ENCODE results near the gene ZNF324. TPM values are rescaled to one million over a fixed set of nuclear protein-coding genes. Genes with fewer than 3 reads are reported as not detected.

ZNF324 gene
- total RNA-seq, 2 experiments from 2014 or later: 11.9 to 23.3 TPM

DNA sequence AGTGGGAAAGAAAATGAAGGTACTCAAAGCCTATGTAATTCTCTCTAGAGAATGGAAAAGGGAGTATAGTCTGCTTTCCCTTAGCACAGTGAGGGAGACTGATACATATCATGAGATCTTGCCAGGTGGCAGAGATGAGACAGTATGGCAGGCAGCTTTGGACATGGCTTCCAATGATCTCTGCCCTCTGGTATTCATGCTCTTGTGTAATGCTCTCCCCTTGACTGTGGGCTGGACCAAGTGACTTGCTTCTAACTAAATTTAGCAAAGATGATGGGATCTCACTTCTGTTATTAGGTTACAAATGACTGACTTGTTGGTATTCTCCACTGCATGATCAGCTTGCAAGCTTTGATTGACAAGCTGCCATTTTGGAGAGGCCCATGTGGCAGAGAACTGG, 37.1 kb upstream of the ZNF324 start:
- TF ChIP-seq, protein P1, sequence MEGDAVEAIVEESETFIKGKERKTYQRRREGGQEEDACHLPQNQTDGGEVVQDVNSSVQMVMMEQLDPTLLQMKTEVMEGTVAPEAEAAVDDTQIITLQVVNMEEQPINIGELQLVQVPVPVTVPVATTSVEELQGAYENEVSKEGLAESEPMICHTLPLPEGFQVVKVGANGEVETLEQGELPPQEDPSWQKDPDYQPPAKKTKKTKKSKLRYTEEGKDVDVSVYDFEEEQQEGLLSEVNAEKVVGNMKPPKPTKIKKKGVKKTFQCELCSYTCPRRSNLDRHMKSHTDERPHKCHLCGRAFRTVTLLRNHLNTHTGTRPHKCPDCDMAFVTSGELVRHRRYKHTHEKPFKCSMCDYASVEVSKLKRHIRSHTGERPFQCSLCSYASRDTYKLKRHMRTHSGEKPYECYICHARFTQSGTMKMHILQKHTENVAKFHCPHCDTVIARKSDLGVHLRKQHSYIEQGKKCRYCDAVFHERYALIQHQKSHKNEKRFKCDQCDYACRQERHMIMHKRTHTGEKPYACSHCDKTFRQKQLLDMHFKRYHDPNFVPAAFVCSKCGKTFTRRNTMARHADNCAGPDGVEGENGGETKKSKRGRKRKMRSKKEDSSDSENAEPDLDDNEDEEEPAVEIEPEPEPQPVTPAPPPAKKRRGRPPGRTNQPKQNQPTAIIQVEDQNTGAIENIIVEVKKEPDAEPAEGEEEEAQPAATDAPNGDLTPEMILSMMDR (conservative IDR thresholded peaks at IDR 0.05; ENCODE audit: low read length): no peak
- no peak for TF ChIP-seq EZH2phosphoT487 (IDR thresholded peaks at IDR 0.05; ENCODE audit: borderline replicate concordance, low read depth, low read length)
- POLR2A ChIA-PET: no interaction called here

DNA sequence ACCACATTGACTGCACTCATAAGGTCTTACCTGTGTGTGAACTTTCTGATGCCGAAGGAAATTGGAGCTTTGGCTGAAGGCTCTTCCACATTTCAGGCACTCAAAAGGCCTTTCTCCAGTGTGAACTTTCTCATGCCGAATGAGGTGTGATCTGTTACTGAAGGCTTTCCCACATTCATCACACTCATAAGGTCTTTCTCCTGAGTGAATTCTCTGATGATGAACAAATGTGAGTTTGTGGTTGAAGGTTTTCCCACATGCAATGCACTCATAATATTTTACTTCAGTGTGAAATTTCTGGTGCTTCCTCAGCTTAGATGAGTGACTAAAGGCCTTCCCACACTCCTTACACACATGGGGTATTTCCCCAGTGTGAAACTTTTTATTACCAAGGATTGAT, 32.7 kb upstream of the ZNF324 start:
- TF ChIP-seq EZH2phosphoT487 (IDR thresholded peaks at IDR 0.05; ENCODE audit: borderline replicate concordance, low read depth, low read length): no peak
- TF ChIP-seq, protein P1 (conservative IDR thresholded peaks at IDR 0.05; ENCODE audit: low read length): no peak
- intact Hi-C loops (cut with micrococcal nuclease; ENCODE audit: unreplicated experiment): no loop called here
- BruUV-seq (replicated peaks): no TSS peak
- Histone ChIP-seq H3K27ac (ENCODE audit: low read depth, low read length, poor library complexity, severe bottlenecking) (no peak overlapping the region), H3K36me3 (ENCODE audit: insufficient read depth, low read length) (no peaks in the 10 kb centered on the region), H4K20me1 (ENCODE audit: insufficient read depth, low read length) (no peaks in the 10 kb centered on the region), H3K4me3 (ENCODE audit: low read depth, low read length, poor library complexity, severe bottlenecking) (no peak overlapping the region), H3K9me3 (ENCODE audit: low read length) (no peaks in the 10 kb centered on the region), H3K9me2 (ENCODE audit: insufficient read depth, low read length) (no peaks in the 10 kb centered on the region), H3K4me2 (ENCODE audit: low read length) (no peak overlapping the region), H3K4me1 (ENCODE audit: insufficient read depth, low read length, poor library complexity, severe bottlenecking) (no peaks in the 10 kb centered on the region), H2AFZ (ENCODE audit: low read length) (no peak overlapping the region), H3K79me2 (ENCODE audit: insufficient read depth, low read depth, low read length) (no peaks in the 10 kb centered on the region)
- no peak for DNase-seq (ENCODE audit: low spot score)
- POLR2A ChIA-PET: no interaction called here
- CTCF ChIA-PET (ENCODE audit: unreplicated experiment): no interaction called here

More for the DNA sequence above, 37.1 kb upstream of the ZNF324 start:
- no peaks in the 10 kb centered on the region for H3K9me2 ChIP-seq (ENCODE audit: insufficient read depth, low read length)
- peaks cover 3% of the 10 kb centered on the region for H3K4me1 ChIP-seq (ENCODE audit: insufficient read depth, low read length, poor library complexity, severe bottlenecking)
- CTCF ChIA-PET (ENCODE audit: unreplicated experiment): no interaction called here
- no peak overlapping the region for H2AFZ ChIP-seq (ENCODE audit: low read length)
- H3K36me3 ChIP-seq (ENCODE audit: insufficient read depth, low read length): no peaks in the 10 kb centered on the region
- no TSS peak for BruUV-seq (replicated peaks)
- H4K20me1 ChIP-seq (ENCODE audit: insufficient read depth, low read length): no peaks in the 10 kb centered on the region
- H3K27ac ChIP-seq (ENCODE audit: low read depth, low read length, poor library complexity, severe bottlenecking): no peak overlapping the region
- H3K4me2 ChIP-seq (ENCODE audit: low read length): no peak overlapping the region
- no peak for DNase-seq (ENCODE audit: low spot score)
- H3K4me3 ChIP-seq (ENCODE audit: low read depth, low read length, poor library complexity, severe bottlenecking): no peak overlapping the region
- H3K9me3 ChIP-seq (ENCODE audit: low read length): no peaks in the 10 kb centered on the region
- intact Hi-C loops (cut with micrococcal nuclease; ENCODE audit: unreplicated experiment): no loop called here
- no peaks in the 10 kb centered on the region for H3K79me2 ChIP-seq (ENCODE audit: insufficient read depth, low read depth, low read length)

DNA sequence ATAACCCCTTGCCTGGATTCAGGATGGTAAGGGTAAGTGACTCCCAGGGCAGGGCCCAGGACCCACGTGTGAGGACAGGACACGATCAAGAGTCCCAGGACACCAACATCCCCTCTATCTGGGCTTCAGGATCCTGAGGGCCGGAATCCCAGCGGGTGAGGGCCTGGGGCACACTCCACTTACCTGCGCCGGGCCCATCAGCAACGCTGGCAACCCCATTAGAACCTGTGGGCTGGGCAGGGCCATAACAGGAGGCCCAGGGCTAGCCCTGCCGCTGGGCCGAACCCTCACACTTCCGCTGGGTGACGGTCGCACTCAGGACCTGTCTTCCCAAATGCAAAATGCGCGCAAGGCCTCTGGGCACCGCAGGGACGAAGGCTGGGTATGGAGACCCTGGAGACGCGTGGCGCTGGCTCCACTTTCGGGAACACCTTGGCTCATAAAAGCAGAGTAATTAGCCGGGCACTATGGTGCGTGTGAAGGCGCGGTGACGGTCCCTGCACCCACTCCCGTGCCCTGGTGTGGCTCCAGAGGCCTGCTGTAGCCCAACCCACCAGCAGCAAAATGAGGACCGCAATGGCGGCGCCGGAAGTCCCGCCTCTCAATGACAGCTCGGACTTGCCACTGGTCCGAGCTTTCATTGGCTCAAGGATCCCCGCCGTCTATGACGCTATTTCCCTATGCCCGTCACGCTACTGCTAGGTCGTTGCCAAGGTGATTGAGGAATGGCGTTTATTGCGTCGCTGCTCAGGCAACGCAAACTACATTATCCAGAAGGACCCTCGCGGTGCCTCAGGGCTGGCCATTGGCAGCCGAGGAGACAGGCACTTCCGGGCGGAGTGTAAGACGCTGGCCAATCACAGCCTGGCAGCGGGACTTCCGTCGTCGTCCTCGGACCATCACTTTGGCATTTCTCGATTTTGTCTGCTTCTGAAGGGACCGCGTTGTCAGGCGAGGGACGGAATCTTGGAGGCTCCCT, 27.0 kb upstream of the ZNF324 start, which contains the start of gene ZNF132:
ZNF132 (minus strand) TSS at position 578 of the 979 bp plus-strand sequence; CDS start at position 246, 332 bp downstream.
- no TSS peak for BruUV-seq (replicated peaks)
- H3K9me3 ChIP-seq (ENCODE audit: low read length): no peaks in the 10 kb centered on the region
- no peak within 1 kb of the TSS for H3K4me2 ChIP-seq (ENCODE audit: low read length)
- no peak within 1 kb of the TSS for H3K27ac ChIP-seq (ENCODE audit: low read depth, low read length, poor library complexity, severe bottlenecking)
- H3K9me2 ChIP-seq (ENCODE audit: insufficient read depth, low read length): no peaks in the 10 kb centered on the region
- H4K20me1 ChIP-seq (ENCODE audit: insufficient read depth, low read length): no peaks in the 10 kb centered on the region
- no peaks in the 10 kb centered on the region for H3K4me1 ChIP-seq (ENCODE audit: insufficient read depth, low read length, poor library complexity, severe bottlenecking)
- ChIA-PET POLR2A (no interaction called here), CTCF (ENCODE audit: unreplicated experiment) (no interaction called here)
- H3K36me3 ChIP-seq (ENCODE audit: insufficient read depth, low read length): no peaks in the 10 kb centered on the region
- H2AFZ ChIP-seq (ENCODE audit: low read length): no peak within 1 kb of the TSS
- intact Hi-C loops (cut with micrococcal nuclease; ENCODE audit: unreplicated experiment): no loop called here
- H3K4me3 ChIP-seq (ENCODE audit: low read depth, low read length, poor library complexity, severe bottlenecking): no peak within 1 kb of the TSS
- TF ChIP-seq, protein P1 (conservative IDR thresholded peaks at IDR 0.05; ENCODE audit: low read length): no peak
- TF ChIP-seq EZH2phosphoT487 (IDR thresholded peaks at IDR 0.05; ENCODE audit: borderline replicate concordance, low read depth, low read length): no peak
- DNase-seq (ENCODE audit: low spot score): no peak
- H3K79me2 ChIP-seq (ENCODE audit: insufficient read depth, low read depth, low read length): no peaks in the 10 kb centered on the region
